Neural progenitor cell (in vitro differentiated cells): ENCODE results near the gene ATIC. TPM values are rescaled to one million over a fixed set of nuclear protein-coding genes. Genes with fewer than 3 reads are reported as not detected.

Source experiments
- DNase-seq: peaks from one replicate; pipeline ENCODE4 v3.0.0-alpha.2; 2016; ENCODE audit warnings: low spot score
- H2AFZ ChIP-seq: fragments of 200-600 bp; sonication (generic); replicated peaks from 2 replicates; pipeline ENCODE4 v1.6.1; 2016; ENCODE audit warnings: antibody characterized with exemption
- H3F3A ChIP-seq: fragments of 200-600 bp; sonication (generic); 2 replicates; pipeline ENCODE4 v1.6.1; 2016; ENCODE audit warnings: antibody characterized with exemption, low read depth
- H3K27ac ChIP-seq: fragments of 200-600 bp; sonication (generic); 2 replicates; pipeline ENCODE4 v1.5.1; 2016; ENCODE audit warnings: mild to moderate bottlenecking
- H3K27me3 ChIP-seq: fragments of 200-600 bp; sonication (generic); 2 replicates; pipeline ENCODE4 v1.6.1; 2016; ENCODE audit warnings: mild to moderate bottlenecking, moderate library complexity
- H3K36me3 ChIP-seq: fragments of 200-600 bp; sonication (generic); 2 replicates; pipeline ENCODE4 v1.5.1; 2016
- H3K4me1 ChIP-seq: fragments of 200-600 bp; sonication (generic); 2 replicates; pipeline ENCODE4 v1.6.1; 2016; ENCODE audit warnings: mixed run types
- H3K4me2 ChIP-seq: fragments of 200-600 bp; sonication (generic); 2 replicates; pipeline ENCODE4 v1.6.1; 2016
- H3K4me3 ChIP-seq: fragments of 200-600 bp; sonication (generic); 2 replicates; pipeline ENCODE4 v1.5.1; 2016
- H3K79me2 ChIP-seq: fragments of 200-600 bp; sonication (generic); 2 replicates; pipeline ENCODE4 v1.6.1; 2016; ENCODE audit warnings: low read depth
- H3K9ac ChIP-seq: fragments of 200-600 bp; sonication (generic); 2 replicates; pipeline ENCODE4 v1.6.1; 2016
- H3K9me3 ChIP-seq: fragments of 200-600 bp; sonication (generic); 2 replicates; pipeline ENCODE4 v1.5.1; 2016; ENCODE audit warnings: low read depth
- H4K20me1 ChIP-seq: fragments of 200-600 bp; sonication (generic); 2 replicates; pipeline ENCODE4 v1.6.1; 2016; ENCODE audit warnings: low read depth
- H3K27ac Mint-ChIP-seq: 3 replicates; pipeline ENCODE4 v1.8.0; 2021; ENCODE audit warnings: mixed read lengths
- H3K27me3 Mint-ChIP-seq: 2 replicates; pipeline ENCODE4 v1.8.0; 2022; ENCODE audit warnings: low read depth, mild to moderate bottlenecking, inconsistent platforms, moderate library complexity, mixed read lengths; ENCODE audit not compliant: insufficient read depth
- H3K36me3 Mint-ChIP-seq: 3 replicates; pipeline ENCODE4 v1.8.0; 2021; ENCODE audit warnings: mixed read lengths
- H3K4me1 Mint-ChIP-seq: 3 replicates; pipeline ENCODE4 v1.8.0; 2021; ENCODE audit warnings: mixed read lengths
- H3K4me3 Mint-ChIP-seq: 3 replicates; pipeline ENCODE4 v1.8.0; 2021; ENCODE audit warnings: mild to moderate bottlenecking, moderate library complexity, mixed read lengths
- H3K9me3 Mint-ChIP-seq: 3 replicates; pipeline ENCODE4 v1.8.0; 2020; ENCODE audit warnings: mixed read lengths
- EZH2 ChIP-seq: fragments of 200-600 bp; sonication (generic); IDR thresholded peaks from 2 replicates; pipeline ENCODE4 v1.6.1; 2017; ENCODE audit warnings: antibody characterized with exemption, mild to moderate bottlenecking, moderate library complexity
- EZH2phosphoT487 ChIP-seq: fragments of 200-600 bp; sonication (generic); IDR thresholded peaks from 2 replicates; pipeline ENCODE4 v1.6.1; 2017; ENCODE audit warnings: antibody characterized with exemption
- total RNA-seq: library from RNA; depleted of rRNA; stranded (reverse); fragments of >200 nt; gene quantifications from 2 replicates; pipeline ENCODE4 v1.2.3, GENCODE V29; 2015; ENCODE audit warnings: low replicate concordance
- TF ChIP-seq, protein P1 (sequence below): fragments of 200-600 bp; sonication (generic); IDR thresholded peaks from 2 replicates; pipeline ENCODE4 v1.5.1; 2017; ENCODE audit warnings: antibody characterized with exemption, mild to moderate bottlenecking

Gene ATIC
- total RNA-seq, 1 donor from 2014 or later, result 43.2 TPM

DNA sequence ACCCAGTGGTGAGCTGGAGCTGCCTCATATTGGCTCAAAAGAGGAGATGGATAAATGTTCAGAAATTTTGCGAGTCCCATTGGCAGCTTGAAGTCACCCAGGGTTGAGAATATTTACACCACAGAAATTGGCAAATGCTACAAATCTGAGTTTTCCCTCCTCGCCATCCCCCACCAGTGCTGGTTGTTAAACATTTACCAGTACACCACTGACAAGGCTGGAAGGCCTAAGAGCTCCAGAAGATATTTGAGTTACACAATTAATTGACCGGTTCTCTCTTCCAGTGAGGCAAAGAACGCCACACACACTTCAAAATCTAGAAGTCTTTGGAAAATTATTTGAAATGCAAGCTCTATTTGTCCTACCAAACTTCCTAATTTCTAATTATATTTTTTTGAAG, 47.5 kb upstream of the ATIC start:
- H3K4me1 Mint-ChIP-seq, result peaks cover 6% of the 10 kb centered on the region
- no peaks in the 10 kb centered on the region for H3K9me3 Mint-ChIP-seq
- no peaks in the 10 kb centered on the region for H3K79me2 ChIP-seq
- H3K4me3 Mint-ChIP-seq, result no peak overlapping the region
- no peaks in the 10 kb centered on the region for H4K20me1 ChIP-seq
- no peaks in the 10 kb centered on the region for H3K36me3 ChIP-seq
- H3K27ac ChIP-seq, result no peak overlapping the region
- H3K27me3 ChIP-seq, result no peaks in the 10 kb centered on the region
- no peaks in the 10 kb centered on the region for H3K27me3 Mint-ChIP-seq
- DNase-seq, result no peak
- H2AFZ ChIP-seq, result no peak overlapping the region
- H3K9ac ChIP-seq, result no peak overlapping the region
- no peaks in the 10 kb centered on the region for H3K9me3 ChIP-seq
- no peak overlapping the region for H3K4me3 ChIP-seq
- TF ChIP-seq, protein P1, sequence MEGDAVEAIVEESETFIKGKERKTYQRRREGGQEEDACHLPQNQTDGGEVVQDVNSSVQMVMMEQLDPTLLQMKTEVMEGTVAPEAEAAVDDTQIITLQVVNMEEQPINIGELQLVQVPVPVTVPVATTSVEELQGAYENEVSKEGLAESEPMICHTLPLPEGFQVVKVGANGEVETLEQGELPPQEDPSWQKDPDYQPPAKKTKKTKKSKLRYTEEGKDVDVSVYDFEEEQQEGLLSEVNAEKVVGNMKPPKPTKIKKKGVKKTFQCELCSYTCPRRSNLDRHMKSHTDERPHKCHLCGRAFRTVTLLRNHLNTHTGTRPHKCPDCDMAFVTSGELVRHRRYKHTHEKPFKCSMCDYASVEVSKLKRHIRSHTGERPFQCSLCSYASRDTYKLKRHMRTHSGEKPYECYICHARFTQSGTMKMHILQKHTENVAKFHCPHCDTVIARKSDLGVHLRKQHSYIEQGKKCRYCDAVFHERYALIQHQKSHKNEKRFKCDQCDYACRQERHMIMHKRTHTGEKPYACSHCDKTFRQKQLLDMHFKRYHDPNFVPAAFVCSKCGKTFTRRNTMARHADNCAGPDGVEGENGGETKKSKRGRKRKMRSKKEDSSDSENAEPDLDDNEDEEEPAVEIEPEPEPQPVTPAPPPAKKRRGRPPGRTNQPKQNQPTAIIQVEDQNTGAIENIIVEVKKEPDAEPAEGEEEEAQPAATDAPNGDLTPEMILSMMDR, result no peak
- TF ChIP-seq EZH2 (no peak), EZH2phosphoT487 (no peak)
- no peak overlapping the region for H3K27ac Mint-ChIP-seq
- no peak overlapping the region for H3K4me2 ChIP-seq
- H3K4me1 ChIP-seq, result peaks cover 2% of the 10 kb centered on the region
- H3F3A ChIP-seq, result no peaks in the 10 kb centered on the region
- H3K36me3 Mint-ChIP-seq, result no peaks in the 10 kb centered on the region

DNA sequence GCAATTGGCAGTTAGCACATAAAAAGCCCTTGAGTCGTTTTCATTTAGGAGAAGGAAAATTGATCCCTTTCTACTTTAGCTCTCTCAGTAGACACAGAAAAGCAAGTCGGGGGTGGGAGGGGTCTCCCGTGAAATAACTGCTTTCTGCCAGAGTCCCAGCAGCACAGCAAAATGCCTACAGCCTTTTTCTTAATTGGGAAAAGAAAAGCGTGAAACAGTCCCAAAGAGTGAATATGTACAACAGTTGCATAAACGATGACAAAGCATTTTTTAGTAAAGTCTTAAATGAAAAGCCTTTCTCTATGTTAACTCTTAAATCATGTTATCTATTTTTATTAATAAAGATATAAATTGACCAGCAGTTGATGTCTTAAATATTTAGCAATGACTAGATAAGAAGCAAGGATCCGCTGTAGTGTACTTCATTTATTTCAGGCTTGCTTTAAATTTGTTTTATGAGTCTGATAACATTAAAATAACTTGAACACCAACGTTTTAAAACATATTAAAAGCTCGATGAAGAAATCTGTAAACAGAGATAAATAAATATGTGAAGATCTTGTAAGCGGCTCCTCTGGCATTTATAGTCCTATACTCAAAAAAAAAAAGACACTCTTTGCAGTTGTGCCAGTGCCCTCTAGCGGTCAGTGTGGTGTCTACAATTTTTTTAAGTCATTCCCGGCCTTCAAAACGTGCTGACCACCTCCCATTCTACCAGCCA, 42.3 kb upstream of the ATIC start:
- peaks cover 5% of the 10 kb centered on the region for H3K4me1 Mint-ChIP-seq
- Histone ChIP-seq H3K9me3 (no peaks in the 10 kb centered on the region), H3F3A (no peaks in the 10 kb centered on the region), H3K27me3 (no peaks in the 10 kb centered on the region), H3K27ac (no peak overlapping the region), H3K9ac (no peak overlapping the region), H3K4me2 (no peak overlapping the region), H2AFZ (no peak overlapping the region), H4K20me1 (no peaks in the 10 kb centered on the region), H3K4me3 (no peak overlapping the region), H3K79me2 (no peaks in the 10 kb centered on the region), H3K4me1 (peaks cover 6% of the 10 kb centered on the region), H3K36me3 (no peaks in the 10 kb centered on the region)
- no peaks in the 10 kb centered on the region for H3K9me3 Mint-ChIP-seq
- H3K36me3 Mint-ChIP-seq, result no peaks in the 10 kb centered on the region
- TF ChIP-seq EZH2 (no peak), EZH2phosphoT487 (no peak)
- TF ChIP-seq, protein P1, result peak; percentile 95
- DNase-seq, result peak; percentile 81
- H3K4me3 Mint-ChIP-seq, result no peak overlapping the region
- H3K27ac Mint-ChIP-seq, result no peak overlapping the region
- H3K27me3 Mint-ChIP-seq, result no peaks in the 10 kb centered on the region

DNA sequence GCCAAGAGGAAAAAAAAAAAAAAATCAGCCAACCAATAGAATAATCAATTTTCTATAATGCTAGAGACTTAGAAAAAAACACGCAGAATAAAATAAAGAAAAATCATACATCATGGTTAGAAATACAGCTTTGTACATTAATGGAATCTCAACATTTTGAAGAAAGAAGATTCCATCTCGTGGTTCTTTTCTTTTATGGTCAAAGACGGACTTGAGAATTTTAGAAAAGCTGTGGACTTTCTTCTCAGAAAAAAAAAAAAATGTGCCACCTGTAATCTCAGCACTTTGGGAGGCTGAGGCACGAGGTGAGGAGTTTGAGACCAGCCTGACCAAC, 41.8 kb upstream of the ATIC start:
- TF ChIP-seq, protein P1, result no peak
- no peak for TF ChIP-seq EZH2phosphoT487
- TF ChIP-seq EZH2, result no peak

More for the DNA sequence above, 41.8 kb upstream of the ATIC start:
- H3K27me3 ChIP-seq, result no peaks in the 10 kb centered on the region
- Mint-ChIP-seq H3K36me3 (no peaks in the 10 kb centered on the region), H3K4me3 (no peak overlapping the region), H3K4me1 (peaks cover 5% of the 10 kb centered on the region), H3K9me3 (no peaks in the 10 kb centered on the region), H3K27me3 (no peaks in the 10 kb centered on the region), H3K27ac (no peak overlapping the region)
- H3K4me3 ChIP-seq, result no peak overlapping the region
- no peak overlapping the region for H3K27ac ChIP-seq
- H3K4me2 ChIP-seq, result no peak overlapping the region
- no peaks in the 10 kb centered on the region for H3K79me2 ChIP-seq
- no peaks in the 10 kb centered on the region for H3F3A ChIP-seq
- DNase-seq, result no peak
- peaks cover 6% of the 10 kb centered on the region for H3K4me1 ChIP-seq
- H3K36me3 ChIP-seq, result no peaks in the 10 kb centered on the region
- H4K20me1 ChIP-seq, result no peaks in the 10 kb centered on the region
- no peak overlapping the region for H2AFZ ChIP-seq
- no peaks in the 10 kb centered on the region for H3K9me3 ChIP-seq
- no peak overlapping the region for H3K9ac ChIP-seq
